HG03045 (cell line): ENCODE results near the gene CREBRF.
"Not testable (repeated sequence)": the region's sequence is repeated elsewhere in the genome, so short reads cannot be mapped to it uniquely, and the experiment has no call there.

Source experiments
- ATAC-seq: cut with Tn5 transposase; IDR thresholded peaks from one replicate; pipeline ENCODE4 v1.9.1; 2021; ENCODE audit warnings: mild to moderate bottlenecking, moderate library complexity; ENCODE audit not compliant: unreplicated experiment

The CREBRF gene

DNA sequence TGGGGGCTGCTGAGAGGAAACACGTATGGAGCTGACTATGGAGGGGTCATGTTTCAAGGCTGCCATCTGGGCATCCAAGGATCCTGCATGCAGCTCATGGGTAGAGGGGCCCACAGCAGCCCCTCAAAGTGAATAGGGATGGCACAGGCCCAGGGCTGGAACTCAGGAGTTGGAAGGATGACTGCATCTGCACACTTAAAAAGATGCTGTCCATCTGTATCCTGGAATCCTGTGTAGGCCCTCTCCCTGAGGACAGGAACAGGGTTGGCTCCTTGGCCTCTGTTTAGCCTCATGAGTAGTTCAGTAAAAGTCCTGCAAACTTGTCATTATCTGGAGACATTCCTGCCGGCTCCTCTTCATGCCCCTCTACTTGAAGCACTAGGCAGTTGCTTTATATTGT, 92.2 kb downstream of the CREBRF start:
- no peak for ATAC-seq

DNA sequence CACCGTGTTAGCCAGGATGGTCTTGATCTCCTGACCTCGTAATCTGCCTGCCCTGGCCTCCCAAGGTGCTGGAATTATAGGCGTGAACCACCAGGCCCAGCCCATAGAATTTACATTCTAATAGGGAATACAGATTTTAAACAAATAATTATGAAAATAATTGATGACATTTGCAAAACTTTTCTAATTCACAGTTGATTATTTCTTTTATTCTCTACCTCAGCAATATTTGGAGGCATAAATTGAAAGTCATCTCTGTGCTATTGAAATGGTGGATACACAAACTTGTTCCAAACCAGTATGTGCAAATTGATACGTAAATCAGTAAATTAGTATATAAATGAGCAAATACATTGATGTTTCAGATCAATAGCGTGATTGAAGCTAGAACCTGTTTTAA, 96.4 kb downstream of the CREBRF start:
- no peak for ATAC-seq

DNA sequence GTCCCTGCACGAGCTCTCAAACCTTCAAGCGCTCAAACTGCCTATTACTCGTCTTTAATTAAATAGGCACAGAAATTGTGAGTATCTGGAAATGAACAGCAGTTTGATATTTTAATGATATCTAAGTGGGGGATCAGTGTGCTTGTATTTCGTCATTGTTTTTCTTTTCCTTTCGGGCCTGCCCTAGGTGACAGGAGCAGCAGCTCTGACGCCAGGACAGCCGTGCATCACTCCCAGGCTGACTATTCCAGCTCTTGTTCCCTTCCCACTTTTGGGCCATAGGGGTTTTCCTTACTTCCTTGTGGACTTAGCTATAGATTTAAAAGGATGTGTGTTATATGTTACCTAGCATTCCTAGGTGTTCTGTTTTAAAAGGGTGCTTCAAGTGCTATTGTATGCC, 97.7 kb downstream of the CREBRF start:
- ATAC-seq = no peak

DNA sequence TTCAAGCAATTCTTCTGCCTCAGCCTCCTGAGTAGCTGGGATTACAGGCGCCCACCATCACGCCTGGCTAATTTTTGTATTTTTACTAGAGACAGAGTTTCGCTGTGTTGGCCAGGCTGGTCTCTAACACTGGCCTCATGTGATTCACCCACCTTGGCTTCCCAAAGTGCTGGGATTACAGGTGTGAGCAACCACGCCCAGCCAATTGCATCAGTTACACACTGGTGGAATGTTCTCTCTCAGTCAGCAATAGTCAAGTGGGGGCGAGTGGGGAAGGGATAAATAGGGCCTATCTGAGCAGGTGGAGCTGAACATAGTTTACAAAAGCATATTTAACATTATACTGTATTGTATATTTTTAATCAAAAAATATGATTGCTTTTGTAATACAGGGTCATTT, 98.5 kb downstream of the CREBRF start:
- not testable (repeated sequence) for ATAC-seq

DNA sequence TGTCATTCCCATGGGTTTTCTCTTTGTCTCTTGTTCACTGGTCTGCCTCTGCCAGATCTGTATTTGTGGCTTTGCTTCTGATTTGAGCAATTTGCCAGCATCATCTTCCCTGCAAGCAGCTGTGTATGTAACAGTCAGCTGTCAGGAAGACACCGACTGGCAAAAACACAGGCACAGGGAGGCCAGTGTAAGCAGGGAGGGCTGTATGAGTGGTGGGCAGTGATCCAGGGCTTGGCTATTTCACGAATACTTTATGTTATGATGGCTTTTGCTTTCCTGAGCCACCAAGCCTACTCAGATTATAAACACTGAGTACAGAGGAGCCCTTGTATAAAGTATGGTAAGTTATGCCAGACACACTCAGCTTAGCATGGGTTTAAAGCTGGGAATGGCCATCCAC, 99.8 kb downstream of the CREBRF start:
- no peak for ATAC-seq

DNA sequence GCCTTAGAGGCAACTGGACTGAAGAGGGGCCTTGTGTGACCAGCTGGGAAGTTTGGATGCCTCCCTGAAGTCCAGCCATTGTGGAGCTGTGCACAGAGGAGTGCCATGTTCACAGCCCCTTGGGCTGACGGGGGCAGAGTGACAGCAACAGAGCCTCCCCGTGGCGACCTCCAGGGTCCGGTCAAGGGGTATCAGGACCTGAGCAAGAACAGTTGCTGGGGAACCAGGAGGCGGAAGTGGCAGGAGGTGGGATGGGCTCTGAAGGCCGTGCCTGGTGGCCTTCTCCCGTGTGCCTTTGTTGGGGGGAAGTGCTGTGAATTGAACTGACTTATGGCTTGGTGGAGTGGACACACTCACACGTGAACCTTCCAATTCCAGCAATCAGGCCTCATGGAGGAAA, 102.2 kb downstream of the CREBRF start:
- ATAC-seq = no peak

DNA sequence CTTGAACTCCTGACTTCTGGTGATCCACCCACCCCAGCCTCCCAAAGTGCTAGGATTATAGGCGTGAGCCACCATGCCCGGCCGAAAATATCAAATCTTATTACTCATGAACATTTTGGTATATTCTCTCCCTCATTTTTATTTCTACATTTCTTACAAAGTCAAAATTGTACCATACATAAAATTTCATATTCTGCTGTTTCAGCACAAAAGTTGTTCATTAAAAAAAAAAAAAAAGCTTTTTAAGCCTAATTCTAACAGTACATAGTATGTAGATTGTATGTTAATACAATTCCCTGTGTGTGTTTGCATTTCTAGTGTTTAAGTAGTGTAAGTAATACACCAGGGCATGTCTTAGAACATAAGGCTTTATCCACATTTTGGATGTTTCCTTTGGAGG, 103.1 kb downstream of the CREBRF start:
- ATAC-seq = no peak

DNA sequence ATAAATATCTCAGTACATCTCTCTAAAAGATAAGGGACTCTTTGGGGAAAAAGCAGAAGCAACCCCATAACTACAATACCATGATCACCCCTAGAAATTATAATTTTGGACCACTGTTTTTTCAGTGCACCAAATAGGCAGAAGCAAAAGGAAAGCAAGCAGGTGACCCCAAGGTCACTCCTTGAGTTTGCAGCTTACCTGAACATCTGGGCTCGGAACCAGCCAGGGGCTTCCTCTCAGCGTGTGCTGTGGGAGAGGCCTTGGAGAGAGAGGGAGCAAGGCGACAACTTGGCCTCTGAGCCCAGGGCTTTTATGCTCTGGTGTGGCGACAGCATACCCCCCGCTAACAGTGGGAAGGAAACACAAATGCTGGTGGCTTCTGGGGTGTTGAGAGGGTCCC, 105.0 kb downstream of the CREBRF start:
- no peak for ATAC-seq

DNA sequence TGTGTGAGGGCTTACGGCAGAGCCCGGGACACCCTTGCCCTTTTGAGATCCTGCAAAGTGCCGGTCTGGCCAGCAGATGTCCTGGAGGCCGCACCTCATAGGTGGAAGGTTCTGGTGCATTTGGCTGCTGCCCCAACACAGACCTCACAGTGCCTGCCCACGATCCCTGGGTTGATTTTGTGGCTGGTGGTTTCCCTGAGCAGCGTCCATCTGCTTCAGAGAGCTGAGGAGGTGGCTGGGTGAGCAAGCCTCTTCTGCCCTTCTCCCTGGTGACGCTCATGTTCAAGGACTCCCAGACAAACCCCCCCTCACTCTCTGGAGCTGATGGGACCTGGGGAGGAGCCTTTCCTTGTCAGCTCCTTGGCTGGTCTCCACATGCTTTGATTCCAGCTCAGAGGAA, 107.1 kb downstream of the CREBRF start:
- ATAC-seq = no peak

DNA sequence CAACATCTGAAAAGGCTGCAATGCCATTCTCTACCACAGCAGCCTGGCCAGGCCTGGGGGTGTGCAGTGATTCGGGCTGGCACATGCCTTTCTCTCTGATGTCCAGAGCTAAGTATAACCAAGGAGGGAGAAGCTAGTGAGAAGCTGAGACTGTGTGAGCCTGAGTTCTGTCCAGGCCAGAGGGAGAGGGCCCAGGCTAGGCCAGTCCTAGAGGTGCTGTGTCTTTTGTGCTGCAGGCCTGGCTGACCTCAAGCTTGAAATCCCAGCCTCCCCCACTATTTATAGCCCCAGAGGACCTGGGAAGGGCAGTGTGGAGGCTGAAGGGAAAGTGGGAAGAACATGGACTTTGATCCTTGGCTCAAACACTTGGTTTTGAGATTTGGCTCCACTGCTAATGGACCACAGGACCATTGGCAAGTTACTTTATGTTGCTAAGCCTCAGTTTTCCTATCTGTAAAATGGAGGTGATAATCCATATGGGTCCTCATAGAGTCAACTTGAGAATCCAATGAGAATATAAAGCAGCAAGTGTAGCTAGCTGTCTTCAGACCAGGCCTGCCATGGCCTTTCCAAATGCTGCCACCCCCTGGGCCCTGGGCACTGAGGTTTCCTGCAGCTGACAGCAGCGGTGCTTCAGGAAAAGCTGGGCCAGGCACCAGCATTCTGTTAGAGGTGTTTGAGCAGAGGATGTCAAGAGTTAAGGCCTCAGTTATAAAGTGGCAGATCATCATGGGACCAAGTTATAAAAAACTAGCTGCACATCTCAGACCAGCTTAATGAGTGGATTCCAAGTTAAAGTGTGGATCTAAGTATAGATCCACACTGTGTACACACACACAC, 109.2 kb downstream of the CREBRF start:
- ATAC-seq = no peak

DNA sequence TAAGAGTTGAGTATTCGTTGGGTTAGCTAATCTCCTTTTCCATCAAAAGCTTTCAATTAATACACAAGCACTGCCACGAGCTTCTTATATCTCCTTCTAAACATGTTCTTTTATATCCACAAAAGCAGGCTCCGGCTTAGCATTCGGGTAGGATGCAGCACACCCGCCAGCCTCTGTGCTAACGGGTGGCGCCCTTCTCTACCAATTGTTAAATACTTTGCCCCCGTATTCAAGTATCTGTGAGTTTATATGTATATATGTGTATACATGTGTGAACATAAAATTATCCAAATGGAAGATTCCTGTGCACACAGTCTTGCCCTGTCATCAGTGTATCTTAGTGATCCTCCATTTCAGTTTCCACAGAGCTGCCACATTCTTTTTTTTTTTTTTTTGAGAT, 116.0 kb downstream of the CREBRF start:
- ATAC-seq = no peak

DNA sequence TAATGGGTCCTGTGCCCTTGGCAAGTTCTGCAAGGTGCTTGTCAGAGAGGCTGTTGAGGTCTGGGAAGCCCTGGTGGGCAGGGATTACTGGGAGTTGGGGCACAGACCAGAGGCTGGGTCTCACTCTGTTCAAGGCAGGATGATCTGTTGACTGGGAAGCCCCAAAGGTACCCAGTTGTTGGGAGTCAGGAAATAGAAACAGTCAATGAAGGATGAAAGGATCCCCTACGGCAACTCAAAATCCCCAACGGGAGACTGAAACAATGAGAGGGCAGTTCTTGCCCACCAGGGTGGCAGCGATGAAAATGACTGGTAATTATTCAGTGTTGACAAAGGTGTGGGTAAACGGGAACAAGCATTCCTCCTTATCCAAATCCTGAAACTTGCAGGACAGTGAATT, 119.4 kb downstream of the CREBRF start:
- ATAC-seq = no peak

DNA sequence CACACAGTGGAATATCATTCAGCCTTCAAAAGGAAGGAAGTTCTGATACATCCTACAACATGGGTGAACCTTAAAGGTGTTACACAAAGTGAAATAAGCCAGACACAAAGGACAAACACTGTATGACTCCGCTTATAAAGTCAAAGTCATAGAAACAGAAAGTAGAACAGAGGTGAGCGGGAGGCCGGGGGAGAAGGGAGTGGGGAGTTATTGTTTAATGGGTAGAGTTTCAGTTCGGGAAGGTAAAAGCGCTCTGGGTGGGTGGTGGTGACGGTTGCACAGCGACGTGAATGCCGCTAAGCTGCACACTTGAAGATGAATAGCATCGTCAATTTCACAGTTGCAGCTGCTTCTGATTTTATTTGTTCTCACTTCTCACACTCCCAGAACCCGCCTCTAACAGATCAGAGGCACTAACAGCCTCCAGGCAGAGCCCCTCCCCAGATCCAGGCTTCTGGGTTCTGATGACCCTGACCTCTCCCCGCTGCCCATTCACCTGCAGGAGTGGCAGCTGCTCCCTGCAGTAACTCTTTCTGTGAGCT, 122.3 kb downstream of the CREBRF start:
- no peak for ATAC-seq

DNA sequence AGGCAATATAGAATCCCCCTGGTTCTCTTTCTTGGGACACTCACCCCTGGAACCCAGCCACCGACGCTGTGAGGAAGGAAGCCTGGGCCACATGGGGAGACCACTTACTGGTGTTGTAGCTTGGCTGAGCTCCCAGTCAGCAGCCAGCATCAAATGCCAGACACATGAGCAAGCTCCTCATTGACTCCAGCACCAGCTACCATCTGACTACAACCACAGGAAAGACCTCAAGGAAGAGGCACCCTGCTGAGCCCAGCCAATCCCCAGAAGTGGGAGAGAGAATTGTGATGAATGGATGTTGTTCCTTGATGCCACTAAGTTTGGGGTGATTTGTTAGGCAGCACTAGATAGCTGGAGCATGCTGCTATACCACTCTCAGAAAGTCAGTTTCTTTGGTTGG, 124.2 kb downstream of the CREBRF start:
- no peak for ATAC-seq

DNA sequence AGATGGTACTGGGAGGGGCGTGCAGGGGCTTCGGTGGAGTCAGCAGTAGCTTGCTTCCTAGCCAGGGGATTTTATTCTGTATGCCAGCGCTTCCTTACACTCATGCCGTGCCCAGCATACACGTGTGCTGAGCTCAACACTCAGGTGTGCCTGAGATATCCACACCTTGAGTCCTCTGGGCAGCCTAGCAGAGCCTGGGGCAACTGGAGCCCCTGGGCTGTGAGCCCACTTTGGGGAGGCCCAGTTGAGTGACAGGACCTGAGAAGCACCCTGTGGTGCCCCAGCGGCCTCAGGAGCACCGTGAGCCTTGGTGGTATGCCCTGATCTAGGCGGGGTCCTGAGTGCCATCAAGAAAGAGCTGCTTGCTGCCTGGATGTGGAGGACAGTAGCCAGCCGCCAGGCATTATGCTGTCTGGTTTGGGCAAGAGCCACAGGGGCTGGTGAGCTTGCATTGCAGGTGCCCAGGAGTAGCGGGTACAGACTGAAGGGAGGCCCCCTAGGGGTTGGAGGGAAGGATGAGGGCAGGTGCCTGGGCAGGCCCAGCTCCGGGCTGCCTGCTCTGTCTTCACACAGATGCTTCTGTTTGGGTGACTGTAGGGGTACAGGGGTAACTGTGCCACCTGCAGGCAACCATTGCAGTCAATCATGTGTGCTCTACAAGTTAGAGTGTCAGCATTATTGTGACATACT, 131.0 kb downstream of the CREBRF start:
- ATAC-seq = no peak

DNA sequence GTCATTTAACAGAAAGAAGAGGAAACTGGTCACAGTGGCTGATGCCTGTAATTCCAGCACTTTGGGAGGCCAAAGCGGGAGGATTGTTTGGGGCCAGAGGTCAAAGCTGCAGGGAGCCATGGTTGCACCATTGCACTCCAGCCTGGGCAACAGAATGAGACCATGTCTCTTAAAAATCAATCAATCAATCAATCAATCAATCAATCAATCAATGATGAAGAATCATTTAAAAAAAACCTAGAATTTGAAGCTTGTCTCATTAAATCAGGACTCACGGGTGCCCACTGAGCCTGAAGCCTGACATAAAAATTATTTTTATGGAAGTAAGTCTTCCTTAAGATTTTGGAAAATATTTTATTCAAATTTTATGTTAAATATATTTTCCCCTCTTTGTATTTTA, 132.1 kb downstream of the CREBRF start:
- no peak for ATAC-seq
